ENCODE measurements around the gene PNMT.

Gene PNMT

GRCh38 chr17:39667945-39668924 is at the start of gene PNMT:
Gene PNMT, plus strand, starts transcription at chr17:39668453. Its CDS starts 23 bp downstream, at chr17:39668476.
- peak; percentile 55 for DNase-seq

- DNase-seq: no peak
These were observed 49.1 kb upstream of the PNMT start for GRCh38 chr17:39618956-39619785.

DNA sequence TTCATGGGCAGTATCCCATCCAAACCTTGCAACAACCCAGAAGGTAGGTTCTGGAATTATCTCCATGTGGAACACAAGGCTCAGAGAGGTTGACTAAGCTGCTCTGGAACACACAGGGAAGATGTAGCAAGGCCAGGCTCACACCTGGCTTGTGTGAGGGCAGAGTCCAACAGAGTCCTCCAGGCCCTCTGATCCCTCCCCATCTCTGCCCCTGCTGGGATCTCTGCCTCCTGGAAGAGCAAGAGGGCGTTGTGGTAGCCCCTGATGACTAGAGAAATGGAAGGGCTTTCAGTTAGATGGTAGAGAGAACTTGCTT is 48.5 kb upstream of the PNMT start:
- no peak for DNase-seq

DNA sequence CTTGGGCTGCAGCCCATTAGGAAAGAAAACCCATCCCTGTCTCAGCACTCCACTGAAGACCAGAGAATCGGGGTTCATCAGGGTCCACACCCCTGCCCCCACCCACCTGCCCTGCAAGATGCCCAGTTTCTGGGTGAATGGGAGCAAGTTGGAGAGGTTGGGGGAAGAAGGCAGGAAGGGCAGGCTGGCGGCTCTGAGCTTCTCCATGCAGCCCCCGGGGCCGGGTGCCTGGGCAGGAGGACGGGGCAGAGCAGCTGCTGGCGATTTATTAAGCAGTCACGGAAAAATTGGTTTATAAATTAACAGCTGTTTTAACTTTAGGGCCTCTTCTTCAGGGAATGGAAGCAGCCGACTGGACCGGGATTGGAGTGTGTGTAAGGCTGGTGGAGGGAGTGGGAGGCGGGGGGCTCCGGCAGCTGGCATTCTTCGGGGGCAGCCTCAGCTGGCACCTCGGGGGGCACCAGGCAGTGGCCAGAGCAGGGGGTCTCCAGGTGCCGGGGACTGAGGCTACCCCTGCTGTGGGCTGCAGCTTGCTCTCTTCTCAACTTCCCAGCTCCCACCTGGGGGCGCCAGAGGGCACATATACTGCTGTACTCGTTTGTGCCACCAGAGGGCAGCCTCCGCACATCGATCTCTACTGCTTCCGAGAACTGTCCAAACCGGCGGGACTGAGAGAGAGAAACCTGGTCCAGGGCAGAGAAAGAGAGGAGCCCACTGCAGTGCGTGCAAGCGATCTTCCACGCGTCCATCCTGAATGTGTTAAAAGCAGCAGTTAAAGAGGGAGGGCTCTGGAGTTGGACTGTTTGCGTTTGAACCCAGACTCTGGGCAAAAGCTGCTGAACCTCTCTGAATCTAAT is 46.5 kb upstream of the PNMT start:
- peak; percentile 80 for DNase-seq

DNA sequence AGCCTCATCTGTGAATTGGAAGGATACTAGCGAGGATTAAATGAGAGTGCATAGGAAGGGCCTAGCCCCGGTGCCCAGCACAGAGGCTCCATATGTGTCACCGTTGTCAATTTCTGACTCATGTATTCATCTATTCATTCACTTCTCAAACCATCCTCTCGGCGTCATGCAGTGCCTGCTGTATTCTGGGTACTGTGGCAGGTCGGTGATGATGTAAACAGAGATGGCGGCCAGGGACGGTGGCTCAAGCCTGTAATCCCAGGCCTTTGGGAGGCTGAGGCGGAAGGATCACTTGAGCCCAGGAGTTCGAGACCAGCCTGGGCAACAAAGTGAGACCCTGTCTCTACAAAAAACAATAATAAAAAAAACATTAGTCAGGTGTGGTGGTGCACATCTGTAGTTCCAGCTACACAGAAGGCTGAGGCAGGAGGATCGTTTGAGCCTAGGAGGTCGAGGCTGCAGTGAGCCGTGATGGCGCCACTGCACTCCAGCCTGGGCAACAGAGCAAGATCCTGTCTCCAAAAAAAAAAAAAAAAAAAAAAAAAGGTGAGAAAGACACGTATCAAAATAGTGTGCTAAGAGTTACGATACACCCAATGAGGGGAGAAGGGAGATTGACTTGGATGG is 45.8 kb upstream of the PNMT start:
- DNase-seq: no peak

DNA sequence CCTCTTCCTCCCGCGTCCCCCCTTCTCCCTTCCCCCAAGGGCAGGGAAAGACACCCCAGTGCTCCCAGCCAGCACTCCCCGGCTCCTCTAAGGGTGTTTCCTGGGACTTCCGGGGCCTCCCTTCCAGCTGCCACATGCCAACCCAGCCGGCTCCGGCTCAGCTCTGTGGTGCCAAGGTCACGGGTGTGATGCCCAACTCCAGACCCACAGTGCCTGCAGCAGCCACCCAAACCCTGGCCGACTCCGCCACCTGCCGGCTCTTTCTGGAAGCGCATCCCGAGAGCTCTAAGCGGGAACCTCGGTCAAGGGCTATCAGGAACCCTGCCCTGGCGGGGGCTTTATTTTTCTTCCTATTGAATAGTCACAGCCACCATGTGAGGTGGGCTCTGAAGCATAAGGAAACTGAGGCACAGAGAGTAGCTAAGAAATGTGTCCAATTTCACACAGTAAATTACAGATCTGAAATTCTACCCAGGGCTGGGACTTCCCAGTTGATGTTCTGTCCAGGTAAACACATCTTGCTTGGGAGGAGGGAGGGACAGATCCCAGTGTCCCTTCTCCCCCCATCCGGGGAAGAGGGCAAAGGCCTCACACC is 44.8 kb upstream of the PNMT start:
- peak; percentile 69 for DNase-seq

- DNase-seq: no peak
These were observed 43.9 kb upstream of the PNMT start for GRCh38 chr17:39624313-39624712.

GRCh38 chr17:39625198-39625785 is 43.0 kb upstream of the PNMT start:
- no peak for DNase-seq

DNA sequence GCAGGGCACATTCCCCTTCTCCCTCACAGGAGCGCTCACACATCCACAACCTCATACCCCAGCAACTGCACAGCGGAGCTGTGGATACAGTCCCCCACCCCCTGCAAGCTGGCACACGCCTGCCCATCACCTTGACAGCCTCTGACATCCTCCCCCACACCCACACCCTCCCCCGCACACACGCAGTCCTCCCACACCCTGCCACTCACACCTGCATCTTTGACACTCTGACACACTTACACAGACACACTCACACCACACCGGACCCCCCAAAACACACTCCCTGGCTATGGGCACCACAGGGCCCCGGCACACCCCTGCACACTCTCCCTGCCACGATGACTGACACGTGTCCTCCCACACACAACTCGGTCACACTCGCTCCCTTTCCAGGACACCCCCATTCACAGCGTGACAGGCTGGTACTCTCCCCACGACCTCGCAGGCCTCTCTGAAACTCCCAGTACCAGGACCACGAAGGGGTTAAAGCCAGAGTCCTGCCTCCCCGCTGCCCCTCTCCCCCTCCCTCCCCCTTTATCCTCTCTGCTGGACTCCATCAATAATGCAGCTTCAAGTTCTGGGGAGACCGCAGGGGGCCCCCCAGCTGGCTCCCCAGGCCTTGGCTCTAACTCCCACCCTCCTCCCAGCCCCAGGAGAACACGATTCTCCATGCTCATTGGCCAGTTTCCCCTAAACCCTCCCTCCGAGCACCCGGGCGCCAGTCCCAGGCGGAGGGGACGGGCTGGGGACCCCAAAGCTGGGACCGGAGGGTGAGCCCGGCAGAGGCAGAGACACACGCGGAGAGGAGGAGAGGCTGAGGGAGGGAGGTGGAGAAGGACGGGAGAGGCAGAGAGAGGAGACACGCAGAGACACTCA is 41.8 kb upstream of the PNMT start, which contains the start of gene PPP1R1B:
Gene PPP1R1B, plus strand, starts transcription at position 782 of the 876 bp plus-strand sequence. CDS start 441 bp downstream, outside the sequence.
- no peak for DNase-seq

DNA sequence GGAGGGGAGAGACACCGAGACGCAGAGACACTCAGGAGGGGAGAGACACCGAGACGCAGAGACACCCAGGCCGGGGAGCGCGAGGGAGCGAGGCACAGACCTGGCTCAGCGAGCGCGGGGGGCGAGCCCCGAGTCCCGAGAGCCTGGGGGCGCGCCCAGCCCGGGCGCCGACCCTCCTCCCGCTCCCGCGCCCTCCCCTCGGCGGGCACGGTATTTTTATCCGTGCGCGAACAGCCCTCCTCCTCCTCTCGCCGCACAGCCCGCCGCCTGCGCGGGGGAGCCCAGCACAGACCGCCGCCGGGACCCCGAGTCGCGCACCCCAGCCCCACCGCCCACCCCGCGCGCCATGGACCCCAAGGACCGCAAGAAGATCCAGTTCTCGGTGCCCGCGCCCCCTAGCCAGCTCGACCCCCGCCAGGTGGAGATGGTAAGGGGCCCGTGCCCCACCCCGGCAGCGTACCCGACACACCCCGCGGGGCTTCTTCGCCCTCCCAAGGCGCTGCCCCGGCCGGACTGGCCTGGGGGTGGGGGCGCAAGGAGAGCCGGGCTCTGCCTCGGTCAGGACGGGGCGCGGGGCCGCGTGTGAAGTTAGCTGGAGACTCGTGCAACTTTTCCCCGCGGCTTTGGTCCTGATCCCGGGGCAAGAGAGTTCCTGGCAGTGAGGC is 41.1 kb upstream of the PNMT start:
- no peak for DNase-seq

DNA sequence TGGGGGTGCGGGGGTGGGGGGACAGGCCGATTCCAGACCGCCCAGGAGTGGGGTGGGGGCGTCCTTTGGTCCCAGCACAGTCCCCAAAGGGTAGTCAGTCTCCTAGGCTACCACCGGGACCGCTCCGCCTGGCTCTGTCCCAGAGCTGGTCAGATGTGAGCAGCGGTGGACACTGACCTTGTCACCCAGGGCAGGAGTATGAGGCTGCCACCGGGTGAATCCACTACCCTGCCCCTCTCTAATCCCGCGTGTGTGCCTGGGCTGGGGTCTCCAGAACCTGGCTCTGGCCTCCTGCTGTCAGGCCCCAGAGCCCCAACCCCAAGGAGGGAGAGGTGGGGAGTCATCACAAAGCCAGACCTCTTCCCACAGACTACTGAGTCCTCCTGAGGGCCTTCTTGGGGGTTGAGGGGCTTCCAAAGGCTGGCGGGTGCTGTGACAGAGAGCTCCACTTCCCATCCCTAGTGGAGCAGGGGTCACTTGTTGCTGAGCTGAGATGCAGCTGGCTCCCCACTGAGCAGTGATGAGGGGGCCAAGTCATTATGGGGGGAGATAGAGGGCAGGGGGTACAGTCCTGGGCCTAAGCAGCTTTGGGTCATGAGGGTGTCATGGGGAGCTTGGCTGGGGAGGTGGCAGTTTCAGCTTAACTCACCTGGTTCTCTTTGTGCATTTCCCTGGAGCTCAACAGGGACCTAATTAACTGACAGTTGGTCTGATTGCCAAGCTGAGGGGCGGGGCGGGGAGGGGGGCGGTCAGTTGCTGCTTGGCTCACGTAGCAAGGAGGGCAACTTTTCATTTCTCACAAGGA is 40.3 kb upstream of the PNMT start:
- DNase-seq: no peak

DNA sequence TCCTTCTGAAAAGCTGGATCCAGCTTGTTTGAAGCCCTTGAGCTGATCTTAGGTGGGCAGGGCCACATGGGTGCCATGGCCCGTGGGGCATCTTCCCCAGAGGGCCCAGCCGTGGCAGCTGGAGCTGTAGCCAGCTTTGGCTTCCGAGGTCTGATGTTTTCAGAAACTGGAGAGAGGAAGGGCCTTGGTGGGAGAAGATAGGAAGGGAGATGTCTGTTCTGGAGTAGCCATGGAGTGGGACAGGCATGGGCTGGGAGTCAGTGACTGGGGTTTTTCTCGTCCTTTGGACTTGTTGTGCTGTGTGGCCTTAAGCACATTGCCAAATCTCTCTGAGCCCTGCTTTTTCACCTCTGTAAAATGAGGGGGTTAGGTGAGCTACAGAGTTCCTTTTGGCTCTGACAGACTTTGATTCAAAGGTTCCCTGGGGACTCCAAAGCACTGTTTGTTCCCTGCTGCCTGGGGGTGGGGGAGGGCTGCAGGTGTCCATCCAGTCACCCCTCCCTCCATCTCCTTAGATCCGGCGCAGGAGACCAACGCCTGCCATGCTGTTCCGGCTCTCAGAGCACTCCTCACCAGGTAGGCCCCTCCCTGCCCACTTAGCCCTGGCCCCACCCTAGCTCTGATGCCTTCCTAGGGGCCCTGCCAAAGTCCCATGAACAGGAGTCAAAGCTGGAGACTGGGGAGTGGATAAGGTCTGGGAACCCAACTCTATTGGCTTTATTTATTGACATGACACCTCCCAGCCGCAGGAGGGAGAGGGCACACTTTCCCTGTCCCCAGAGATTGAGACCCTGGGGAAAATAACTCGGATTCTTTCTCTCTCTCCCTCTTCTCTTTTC is 39.4 kb upstream of the PNMT start:
- no peak for DNase-seq

DNA sequence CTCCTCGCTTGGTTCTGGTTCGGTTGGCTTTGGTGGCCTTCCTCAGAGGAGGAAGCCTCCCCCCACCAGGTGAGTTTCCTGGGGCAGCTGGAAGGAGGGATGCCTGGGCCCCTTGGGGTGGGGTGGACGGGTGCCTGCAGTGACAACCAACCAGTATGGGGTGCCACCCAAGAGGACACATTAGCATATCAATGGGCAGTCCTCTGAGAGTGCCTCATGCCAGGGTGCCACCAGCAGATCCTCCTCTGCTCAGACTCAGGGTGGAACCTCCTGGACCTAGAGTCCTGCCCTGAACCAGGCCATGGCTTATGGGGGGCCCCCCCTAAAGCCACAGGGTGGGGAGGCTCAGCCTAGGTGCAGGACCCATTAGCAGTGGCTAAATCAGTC is 38.8 kb upstream of the PNMT start:
- DNase-seq: no peak

- no peak for DNase-seq
These were observed 38.4 kb upstream of the PNMT start for GRCh38 chr17:39629898-39630297.

GRCh38 chr17:39631403-39631802 is 36.9 kb upstream of the PNMT start:
- DNase-seq: no peak

GRCh38 chr17:39632153-39632941 is 35.9 kb upstream of the PNMT start:
- DNase-seq: no peak

DNA sequence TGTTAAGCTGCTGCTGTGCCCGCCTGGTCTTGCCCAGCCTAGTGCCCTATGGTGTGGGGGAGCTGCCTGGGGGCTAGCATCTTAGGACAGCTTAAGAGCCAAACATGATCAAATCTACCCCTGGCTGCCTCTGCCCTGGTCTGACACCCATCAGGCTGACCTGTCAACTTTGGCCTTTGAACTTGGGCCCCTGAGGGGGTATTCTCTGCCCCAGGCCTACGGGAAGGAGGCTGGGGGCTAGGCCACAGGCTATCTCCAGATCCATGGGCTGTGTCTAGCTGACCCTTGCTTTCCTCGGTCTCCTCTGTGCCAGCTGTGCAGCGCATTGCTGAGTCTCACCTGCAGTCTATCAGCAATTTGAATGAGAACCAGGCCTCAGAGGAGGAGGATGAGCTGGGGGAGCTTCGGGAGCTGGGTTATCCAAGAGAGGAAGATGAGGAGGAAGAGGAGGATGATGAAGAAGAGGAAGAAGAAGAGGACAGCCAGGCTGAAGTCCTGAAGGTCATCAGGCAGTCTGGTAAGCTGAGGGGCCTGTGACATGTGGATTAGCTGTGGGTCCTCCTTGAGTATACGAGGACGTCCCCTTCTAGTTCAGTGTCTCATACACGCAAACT is 34.6 kb upstream of the PNMT start:
- DNase-seq: no peak
